Lung (tissue), 12 donors: Measurements from ENCODE around the gene PAM. TPM values are rescaled to one million over a fixed set of nuclear protein-coding genes. Genes with fewer than 3 reads are reported as not detected.

Experiments
- ATAC-seq: fragments of 200-7000 bp; cut with Tn5 transposase; one replicate; pipeline ENCODE4 v1.9.1; 2020; ENCODE audit warnings: moderate number of reproducible peaks; ENCODE audit not compliant: insufficient read depth, low FRiP score
- DNase-seq, 3 donors: peaks; one replicate each; pipeline ENCODE4 v3.0.0-alpha.2; 2013 to 2017
- H3K27ac ChIP-seq, 2 donors: one replicate each; pipeline ENCODE4 v1.5.1; 2013; ENCODE audit warnings: mild to moderate bottlenecking in 2 of 2, moderate library complexity in 2 of 2, control low read depth in 1 of 2, inconsistent platforms in 1 of 2, low read depth in 1 of 2, low read length in 1 of 2
- H3K27me3 ChIP-seq, 3 donors: one replicate each; pipeline ENCODE4 v1.5.1; 2013; ENCODE audit warnings: low read length in 2 of 3; ENCODE audit not compliant: control insufficient read depth in 3 of 3, insufficient read depth in 3 of 3
- H3K36me3 ChIP-seq, 4 donors: one replicate each; pipeline ENCODE4 v1.5.1; 2013; ENCODE audit warnings: low read length in 4 of 4, mild to moderate bottlenecking in 1 of 4, moderate library complexity in 1 of 4; ENCODE audit not compliant: control insufficient read depth in 4 of 4, insufficient read depth in 4 of 4
- H3K4me1 ChIP-seq, 5 donors: one replicate each; pipeline ENCODE4 v1.5.1; 2013; ENCODE audit warnings: low read length in 5 of 5, mild to moderate bottlenecking in 2 of 5, moderate library complexity in 1 of 5; ENCODE audit not compliant: control insufficient read depth in 5 of 5, insufficient read depth in 5 of 5
- H3K4me3 ChIP-seq: one replicate; pipeline ENCODE4 v1.5.1; 2013; ENCODE audit warnings: mild to moderate bottlenecking, control low read depth, moderate library complexity
- H3K9ac ChIP-seq, 2 donors: one replicate each; pipeline ENCODE4 v1.5.1; 2013; ENCODE audit warnings: low read length in 2 of 2, control low read depth in 1 of 2; ENCODE audit not compliant: insufficient read depth in 1 of 2
- H3K9me3 ChIP-seq, 4 donors: one replicate each; pipeline ENCODE4 v1.5.1; 2013; ENCODE audit warnings: low read length in 3 of 4, mild to moderate bottlenecking in 1 of 4, moderate library complexity in 1 of 4; ENCODE audit not compliant: control insufficient read depth in 4 of 4, insufficient read depth in 3 of 4
- WGBS, 2 donors: extraction: QIAGEN DNeasy Blood & Tissue Kit; methylation state at CpG; one replicate each; pipeline ENCODE4 v1.1.7; 2013; 5-methylcytosine and 5-hydroxymethylcytosine counted together
- polyA plus RNA-seq, 2 donors: library from polyadenylated mRNA; stranded (reverse); fragments of 200-250 nt; gene quantifications; one replicate each; pipeline ENCODE4 v1.2.1, GENCODE V29; 2013
- total RNA-seq, 2 donors: library from RNA; depleted of rRNA in 1 of 2; stranded (reverse); fragments of >200 nt in 1 of 2; gene quantifications; one replicate each; pipeline ENCODE4 v1.2.1, GENCODE V29; 2014 to 2021
- TF ChIP-seq, protein P1 (sequence below): IDR thresholded peaks from 2 replicates; pipeline ENCODE4 v1.5.1; 2012; ENCODE audit warnings: mild to moderate bottlenecking; ENCODE audit errors: control extremely low read depth, extremely low read depth
- donor health status: control.
- donor health status: control.
- donor health status: Bipolar disorder and iron deficiency.
- donor health status: healthy.
- donor health status: DM: yes; HTN: yes; CAD: no.

Gene PAM
- total and polyA plus RNA-seq, 4 donors: 117 to 248 (median 151) TPM

DNA sequence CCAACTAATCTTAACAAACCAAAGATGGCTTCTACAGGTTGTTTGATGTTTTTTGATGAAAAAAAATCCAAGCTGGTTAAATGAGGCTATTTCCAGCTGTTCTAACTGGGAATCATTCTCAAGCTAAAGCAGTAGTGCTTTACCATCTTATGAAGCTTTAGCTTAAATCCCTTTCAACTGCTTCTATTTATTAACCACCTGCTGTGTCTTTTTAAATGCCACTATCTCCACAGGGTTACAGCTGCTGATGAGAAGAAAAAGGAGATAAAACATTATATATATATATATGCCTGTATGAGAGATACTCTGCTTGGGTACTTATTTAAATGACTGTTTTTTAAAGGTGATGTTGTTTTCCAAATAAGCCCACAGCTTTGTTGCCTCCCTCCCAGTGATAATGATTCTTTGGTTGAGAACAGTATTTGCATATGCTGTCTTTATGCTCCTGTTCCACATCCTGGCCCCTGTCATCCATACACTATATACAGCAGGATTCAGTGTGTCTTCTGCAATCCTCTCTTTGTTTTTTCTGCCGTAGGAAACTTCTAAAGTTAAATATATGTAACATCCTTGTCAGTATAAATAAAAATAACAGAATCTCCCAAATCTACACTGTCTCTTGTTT, 164.0 kb downstream of the PAM start:
- DNase-seq (no peak), ATAC-seq (no peak)
- Histone ChIP-seq H3K4me3 (no peak overlapping the region), H3K9ac (no peak overlapping the region), H3K36me3 (peaks cover 0 to 7% (median under 1%) of the 10 kb centered on the region in 4 donors), H3K9me3 (no peaks in the 10 kb centered on the region), H3K27me3 (no peaks in the 10 kb centered on the region), H3K4me1 (peaks cover 0 to 21% (median 10%) of the 10 kb centered on the region in 5 donors), H3K27ac (no peak overlapping the region)
- WGBS, 2 donors: 96 to 100% methylated on average over 1 of the region's 1 CpG
- TF ChIP-seq, protein P1, sequence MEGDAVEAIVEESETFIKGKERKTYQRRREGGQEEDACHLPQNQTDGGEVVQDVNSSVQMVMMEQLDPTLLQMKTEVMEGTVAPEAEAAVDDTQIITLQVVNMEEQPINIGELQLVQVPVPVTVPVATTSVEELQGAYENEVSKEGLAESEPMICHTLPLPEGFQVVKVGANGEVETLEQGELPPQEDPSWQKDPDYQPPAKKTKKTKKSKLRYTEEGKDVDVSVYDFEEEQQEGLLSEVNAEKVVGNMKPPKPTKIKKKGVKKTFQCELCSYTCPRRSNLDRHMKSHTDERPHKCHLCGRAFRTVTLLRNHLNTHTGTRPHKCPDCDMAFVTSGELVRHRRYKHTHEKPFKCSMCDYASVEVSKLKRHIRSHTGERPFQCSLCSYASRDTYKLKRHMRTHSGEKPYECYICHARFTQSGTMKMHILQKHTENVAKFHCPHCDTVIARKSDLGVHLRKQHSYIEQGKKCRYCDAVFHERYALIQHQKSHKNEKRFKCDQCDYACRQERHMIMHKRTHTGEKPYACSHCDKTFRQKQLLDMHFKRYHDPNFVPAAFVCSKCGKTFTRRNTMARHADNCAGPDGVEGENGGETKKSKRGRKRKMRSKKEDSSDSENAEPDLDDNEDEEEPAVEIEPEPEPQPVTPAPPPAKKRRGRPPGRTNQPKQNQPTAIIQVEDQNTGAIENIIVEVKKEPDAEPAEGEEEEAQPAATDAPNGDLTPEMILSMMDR: no peak

- WGBS, 2 donors: 96 to 98% methylated on average over 5 of the region's 5 CpGs
- H3K36me3 ChIP-seq: peaks cover 0 to 5% (median 0%) of the 10 kb centered on the region in 4 donors
These were observed 165.7 kb downstream of the PAM start for GRCh38 chr5:102920762-102921161.

DNA sequence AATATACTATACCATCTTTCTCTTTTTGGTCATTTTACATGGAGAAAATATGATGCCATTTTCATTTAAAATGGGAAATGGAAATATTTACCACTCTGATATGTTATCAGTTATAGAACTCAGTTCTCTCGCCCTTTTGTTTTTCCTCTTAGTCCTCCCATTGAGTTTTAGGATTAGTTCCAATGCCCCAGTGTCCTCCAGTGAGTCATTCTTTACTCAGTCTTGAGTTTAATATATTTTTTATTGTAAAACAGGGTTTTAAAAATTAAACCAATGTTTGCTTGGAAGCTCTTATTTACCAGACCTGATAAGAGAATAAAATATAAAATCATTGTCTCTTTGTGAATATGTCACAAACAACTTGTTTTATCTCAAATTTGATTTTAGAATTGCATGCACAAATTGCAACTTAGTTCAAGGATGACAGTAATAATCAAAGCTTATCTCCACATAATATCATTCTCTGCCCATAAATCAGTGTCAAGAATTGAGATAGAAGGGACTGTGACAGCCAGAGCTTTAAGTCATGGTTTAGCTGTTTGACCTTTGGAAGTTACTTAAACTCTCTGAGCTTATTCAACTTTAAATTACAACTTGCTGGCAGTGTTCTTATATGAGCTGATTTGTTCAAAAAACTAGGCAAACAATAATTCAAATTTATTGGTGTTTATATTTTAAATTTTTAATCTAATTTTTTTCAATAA, 166.4 kb downstream of the PAM start:
- Histone ChIP-seq H3K9ac (no peak overlapping the region), H3K27ac (peak overlapping the region in 1 of 2 donors; percentile 9), H3K36me3 (peaks cover 0 to 5% (median 0%) of the 10 kb centered on the region in 4 donors), H3K9me3 (no peaks in the 10 kb centered on the region), H3K4me3 (no peak overlapping the region), H3K27me3 (no peaks in the 10 kb centered on the region), H3K4me1 (peaks cover 0 to 26% (median 10%) of the 10 kb centered on the region in 5 donors)
- DNase-seq: no peak
- 86 to 91% methylated on average over 1 of the region's 1 CpG for WGBS, 2 donors
- TF ChIP-seq, protein P1: no peak
- ATAC-seq: no peak

More at GRCh38 chr5:102920762-102921161, 165.7 kb downstream of the PAM start:
- ATAC-seq (no peak), DNase-seq (no peak)
- TF ChIP-seq, protein P1: no peak
- Histone ChIP-seq H3K4me3 (no peak overlapping the region), H3K4me1 (peaks cover 0 to 26% (median 10%) of the 10 kb centered on the region in 5 donors), H3K27ac (peak overlapping the region in 1 of 2 donors; percentile 9), H3K27me3 (no peaks in the 10 kb centered on the region), H3K9ac (no peak overlapping the region), H3K9me3 (no peaks in the 10 kb centered on the region)
